Astrocyte of the spinal cord (primary cell): ENCODE results near the gene ZNF17.

ENCODE experiments used
- DNase-seq: peaks from one replicate; pipeline ENCODE4 v3.0.0; 2011; ENCODE audit warnings: low read depth, low spot score
- H3K4me3 ChIP-seq: 2 replicates; pipeline ENCODE4 v1.5.1; 2011; ENCODE audit warnings: low read depth, mild to moderate bottlenecking, low read length, moderate library complexity
- CTCF ChIP-seq: IDR thresholded peaks from 2 replicates; pipeline ENCODE4 v1.5.1; 2012; ENCODE audit warnings: low read depth, mild to moderate bottlenecking, low read length, inconsistent platforms
- in situ Hi-C: cut with HindIII; loops from 2 replicates; pipeline ENCODE4 v1.10.0; 2017; ENCODE audit warnings: low sequenced_read_pairs

The ZNF17 gene

GRCh38 chr19:57395710-57396109 is 15.3 kb upstream of the ZNF17 start:
- no peak overlapping the region for H3K4me3 ChIP-seq
- DNase-seq: no peak
- TF ChIP-seq CTCF: no peak
- in situ Hi-C loops: no loop called here

- no peak overlapping the region for H3K4me3 ChIP-seq
- TF ChIP-seq CTCF: no peak
- in situ Hi-C loops: no loop called here
- no peak for DNase-seq
These were observed 12.1 kb upstream of the ZNF17 start for GRCh38 chr19:57398868-57399267.

- no peak for TF ChIP-seq CTCF
- in situ Hi-C loops: no loop called here
- H3K4me3 ChIP-seq: no peak overlapping the region
- DNase-seq: no peak
These were observed 7.0 kb upstream of the ZNF17 start for GRCh38 chr19:57403737-57404563.

DNA sequence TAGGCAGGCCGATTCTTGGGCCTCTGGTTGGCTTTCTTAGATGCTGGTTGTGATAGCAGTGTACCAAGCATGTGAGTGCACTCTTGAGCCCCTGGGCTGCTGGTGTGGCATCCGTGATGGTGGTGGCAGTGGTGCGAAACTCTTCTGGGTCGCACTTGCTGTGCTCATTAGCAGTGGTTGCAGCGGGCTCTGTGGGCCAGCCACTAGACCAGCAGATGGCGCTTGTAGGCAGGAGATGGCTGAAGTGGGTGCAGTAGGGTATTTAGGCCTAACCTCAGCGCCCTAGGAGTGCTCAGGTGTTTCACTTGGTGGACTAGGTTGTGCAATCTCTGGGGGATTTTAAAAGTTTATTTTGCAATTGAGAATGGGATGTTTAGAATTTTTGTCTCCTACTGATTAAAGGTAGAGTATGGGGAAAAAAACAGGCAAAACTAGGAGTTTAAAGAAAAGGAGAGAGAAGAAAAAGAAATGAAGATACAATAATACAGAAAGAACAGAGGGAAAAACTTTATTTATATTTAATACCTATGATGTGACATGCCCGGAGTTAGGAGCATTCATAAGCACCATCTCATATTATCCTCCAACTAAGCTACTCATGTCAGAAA is 4.3 kb upstream of the ZNF17 start:
- TF ChIP-seq CTCF: peak; percentile 80
- no peak overlapping the region for H3K4me3 ChIP-seq
- in situ Hi-C loops: no loop called here
- DNase-seq: peak; percentile 22

DNA sequence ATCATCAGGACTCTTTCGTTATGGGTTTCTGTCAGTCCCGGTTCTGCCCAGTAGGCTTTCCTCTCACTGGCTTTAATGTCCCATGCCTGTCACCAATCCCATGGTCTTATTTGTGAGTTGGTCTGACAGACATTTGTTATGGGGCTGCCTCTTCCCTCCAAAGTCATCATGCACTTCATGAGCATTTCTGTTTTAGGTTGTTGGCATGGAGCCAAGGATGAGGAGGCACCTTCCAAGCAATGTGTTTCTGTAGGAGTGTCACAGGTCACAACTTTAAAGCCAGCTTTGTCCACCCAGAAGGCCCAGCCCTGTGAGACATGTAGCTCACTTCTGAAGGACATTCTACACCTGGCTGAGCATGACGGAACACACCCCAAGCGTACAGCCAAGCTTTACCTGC is 8.5 kb downstream of the ZNF17 start:
- in situ Hi-C loops: no loop called here
- no peak for DNase-seq
- TF ChIP-seq CTCF: no peak

DNA sequence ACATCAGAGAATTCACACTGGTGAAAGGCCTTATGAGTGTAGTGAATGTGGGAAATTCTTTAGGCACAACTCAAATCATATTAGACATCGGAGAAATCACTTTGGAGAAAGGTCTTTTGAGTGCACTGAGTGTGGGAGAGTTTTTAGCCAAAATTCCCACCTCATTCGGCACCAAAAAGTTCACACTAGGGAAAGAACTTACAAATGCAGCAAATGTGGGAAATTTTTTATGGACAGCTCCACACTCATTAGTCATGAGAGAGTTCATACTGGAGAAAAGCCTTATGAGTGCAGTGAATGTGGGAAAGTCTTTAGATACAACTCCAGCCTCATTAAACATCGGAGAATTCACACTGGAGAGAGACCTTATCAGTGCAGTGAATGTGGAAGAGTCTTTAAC is 10.1 kb downstream of the ZNF17 start:
- TF ChIP-seq CTCF: no peak
- in situ Hi-C loops: no loop called here
- H3K4me3 ChIP-seq: no peak overlapping the region
- no peak for DNase-seq

More for the DNA sequence above, 8.5 kb downstream of the ZNF17 start:
- H3K4me3 ChIP-seq: no peak overlapping the region
